A549 treated with RU486 at 1 μM for 4 hours (cell line): ENCODE data around the gene ABHD17A. TPM values are rescaled to one million over a fixed set of nuclear protein-coding genes. Genes with fewer than 3 reads are reported as not detected.

Source experiments
- total RNA-seq: library from RNA; stranded (reverse); fragments of 200-300 nt; extraction: Qiagen RNA extraction; gene quantifications from 5 replicates; pipeline ENCODE4 v1.2.3, GENCODE V29; 2022; ENCODE audit warnings: low read depth

Gene ABHD17A
- 18.9 to 40.1 TPM (median 36.1 TPM) in 5 replicates for total RNA-seq

DNA sequence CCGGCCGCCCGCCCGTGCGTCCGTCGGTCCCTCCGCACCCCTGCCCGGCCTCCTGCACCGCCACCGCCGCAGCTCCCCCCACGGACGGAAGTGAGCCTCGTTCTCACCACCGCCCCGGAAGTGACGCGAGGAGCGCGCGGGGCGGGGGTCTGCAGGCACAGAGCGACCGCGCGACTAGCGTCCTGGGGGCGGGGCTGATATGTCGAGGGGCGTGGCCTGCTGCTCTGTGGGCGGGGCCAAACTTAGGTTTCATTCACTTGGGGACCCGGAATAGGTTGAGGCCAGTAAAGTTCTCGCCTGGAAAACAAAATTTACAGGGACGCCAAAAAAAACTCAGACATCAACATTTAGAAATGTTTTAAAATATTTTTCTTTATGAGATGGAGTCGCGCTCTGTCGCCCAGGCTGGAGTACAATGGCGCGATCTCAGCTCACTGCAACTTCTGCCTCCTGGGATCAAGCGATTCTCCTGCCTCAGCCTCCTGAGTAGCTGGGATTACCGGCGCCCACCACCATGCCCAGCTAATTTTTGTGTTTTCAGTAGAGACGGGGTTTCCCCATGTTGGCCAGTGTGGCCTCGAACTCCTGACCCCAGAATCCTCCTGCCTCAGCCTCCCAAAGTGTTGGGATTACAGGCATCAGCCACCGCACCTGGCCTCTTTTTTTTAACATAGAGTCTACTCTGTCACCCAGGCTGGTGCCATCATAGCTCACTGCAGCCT is at the start of gene ABHD17A:
ABHD17A (minus strand) TSS at position 99 of the 722 bp plus-strand sequence. CDS start 3,930 bp downstream, outside the sequence.

DNA sequence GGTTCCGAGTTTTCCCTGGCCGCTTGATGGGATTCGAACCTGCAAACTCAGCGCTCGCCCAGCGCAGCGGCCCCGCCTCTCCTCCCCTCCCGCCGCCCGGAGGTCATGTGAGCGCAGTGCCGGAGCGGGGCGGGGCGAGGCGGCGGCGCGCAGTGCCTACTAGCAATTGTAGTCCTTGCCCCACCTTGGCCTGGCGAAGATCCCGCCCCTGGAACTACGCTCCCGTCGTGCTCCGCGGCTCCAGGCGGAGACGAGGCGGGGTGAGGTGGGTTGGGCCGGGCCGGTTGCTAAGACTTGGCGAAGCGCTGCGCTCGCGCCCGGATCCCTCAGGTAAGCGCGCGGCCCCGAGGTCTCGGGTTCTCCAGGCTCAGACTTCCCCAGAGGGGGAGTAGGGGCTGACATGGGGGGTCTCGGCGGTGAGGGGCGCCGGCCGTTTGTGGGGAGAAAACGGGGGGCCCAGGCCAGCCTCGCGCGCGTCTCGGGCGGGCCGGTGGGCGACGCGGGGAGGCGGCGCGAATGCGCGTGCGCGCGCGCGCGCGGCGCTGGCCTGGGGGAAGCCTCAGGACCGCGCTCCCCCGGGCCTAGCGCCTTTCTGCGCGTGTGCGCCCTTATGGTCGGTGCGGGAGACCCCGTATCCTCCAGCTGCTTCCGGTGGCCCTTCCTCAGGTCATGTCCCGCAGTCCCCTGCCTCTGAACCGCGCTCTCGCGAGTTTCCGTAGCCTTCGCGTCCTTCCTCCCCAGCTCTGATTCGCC is 20.0 kb upstream of the ABHD17A start, which contains the start of the genes ADAT3 and SCAMP4:
ADAT3 (plus strand) TSS at position 290 of the 753 bp plus-strand sequence. CDS start 6,649 bp downstream, outside the sequence.
SCAMP4 (plus strand) TSS at position 290 of the 753 bp plus-strand sequence. CDS start 9,621 bp downstream, outside the sequence.

DNA sequence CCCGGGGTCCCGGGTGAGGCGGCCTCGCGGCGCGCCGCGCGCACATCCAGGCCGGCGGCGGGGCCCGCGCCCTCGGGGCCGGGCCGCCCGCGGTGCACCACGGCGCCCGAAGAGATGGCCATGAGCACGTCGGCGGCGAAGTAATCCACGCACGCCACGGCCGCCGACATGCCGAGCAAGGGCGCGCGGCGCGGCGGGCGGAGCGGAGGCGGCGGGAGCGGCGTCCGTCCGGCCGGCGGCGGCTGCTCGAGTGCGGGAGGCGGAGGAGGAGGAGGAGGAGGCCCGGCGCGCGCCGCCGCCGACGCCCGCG is 22.0 kb downstream of the ABHD17A start, which contains the start of gene KLF16:
KLF16 (minus strand) TSS at position 252 of the 310 bp plus-strand sequence; CDS start at position 170, 82 bp downstream.

DNA sequence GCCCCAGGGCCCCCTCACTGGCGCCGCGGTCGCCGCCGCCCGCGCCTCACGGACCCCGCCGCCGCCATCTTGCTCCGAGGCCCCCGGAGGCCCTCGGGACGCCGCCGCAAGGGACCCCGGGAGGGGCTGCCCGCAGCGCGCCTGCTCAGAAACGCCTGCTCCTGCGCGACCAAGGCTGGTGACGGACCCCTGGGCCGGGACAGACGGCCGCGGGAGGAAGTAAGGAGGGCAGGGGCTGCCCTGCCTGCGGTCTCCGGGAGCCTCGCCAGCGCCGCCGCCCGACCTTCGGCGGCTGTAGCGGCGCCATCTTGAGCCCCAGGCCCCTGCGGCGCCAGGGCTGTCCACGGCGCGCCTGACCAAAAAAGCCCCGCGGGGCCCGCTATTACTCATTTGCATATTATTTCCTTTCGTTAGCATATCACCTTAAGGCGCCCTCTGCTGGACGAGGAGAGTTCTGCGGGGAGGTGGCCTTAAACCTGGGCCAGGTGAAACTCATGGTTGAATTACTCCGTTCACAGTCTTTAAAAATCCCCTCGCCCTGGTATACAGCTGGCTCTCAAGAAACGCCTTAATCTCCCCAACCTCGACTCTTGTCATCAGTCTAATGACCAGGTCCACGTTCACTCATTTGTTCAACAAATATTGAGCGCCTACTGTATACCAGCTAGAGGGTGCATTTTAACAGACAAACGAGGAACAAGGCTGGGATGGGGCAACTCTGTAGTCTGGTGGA is 36.7 kb downstream of the ABHD17A start, which contains the start of gene REXO1:
REXO1 (minus strand) TSS at position 85 of the 733 bp plus-strand sequence. CDS start 125 bp downstream, outside the sequence.

Other genes starting within 250 kb of the ABHD17A start
- 45.9 to 72.5 TPM (median 61.9 TPM) in 5 replicates for gene TCF3, start 232.9 kb downstream of the ABHD17A start, total RNA-seq
- gene ONECUT3, start 132.0 kb downstream of the ABHD17A start, total RNA-seq = not detected in 5 replicates
- 1.8 to 3.8 TPM (median 2.6 TPM) in 5 replicates for gene ATP8B3, start 73.2 kb downstream of the ABHD17A start, total RNA-seq
- 15.7 to 24.2 TPM (median 21.6 TPM) in 5 replicates for gene REXO1, start 37.0 kb downstream of the ABHD17A start, total RNA-seq
- 13.9 to 32.7 TPM (median 26.1 TPM) in 5 replicates for gene KLF16, start 21.9 kb downstream of the ABHD17A start, total RNA-seq
- 2.8 to 6.5 TPM (median 5.9 TPM) in 5 replicates for gene ADAT3, start 19.9 kb upstream of the ABHD17A start, total RNA-seq
- 48.8 to 70.6 TPM (median 53.4 TPM) in 5 replicates for gene SCAMP4, start 19.9 kb upstream of the ABHD17A start, total RNA-seq
- 34.0 to 52.7 TPM (median 45.9 TPM) in 5 replicates for gene CSNK1G2, start 55.7 kb upstream of the ABHD17A start, total RNA-seq
- gene BTBD2, start 130.2 kb upstream of the ABHD17A start, total RNA-seq = 29.0 to 46.4 TPM (median 39.8 TPM) in 5 replicates
- gene MKNK2, start 165.7 kb upstream of the ABHD17A start, total RNA-seq = 31.0 to 59.6 TPM (median 51.3 TPM) in 5 replicates
- gene MOB3A, start 210.8 kb upstream of the ABHD17A start, total RNA-seq = 8.8 to 11.4 TPM (median 9.8 TPM) in 5 replicates
- 0.17 to 0.66 TPM (median 0.41 TPM) in 5 replicates for gene IZUMO4, start 211.4 kb upstream of the ABHD17A start, total RNA-seq